ENCODE results near the gene SLC39A12.
"Not testable (repeated sequence)": the region's sequence is repeated elsewhere in the genome, so short reads cannot be mapped to it uniquely, and the experiment has no call there.

Gene SLC39A12

DNA sequence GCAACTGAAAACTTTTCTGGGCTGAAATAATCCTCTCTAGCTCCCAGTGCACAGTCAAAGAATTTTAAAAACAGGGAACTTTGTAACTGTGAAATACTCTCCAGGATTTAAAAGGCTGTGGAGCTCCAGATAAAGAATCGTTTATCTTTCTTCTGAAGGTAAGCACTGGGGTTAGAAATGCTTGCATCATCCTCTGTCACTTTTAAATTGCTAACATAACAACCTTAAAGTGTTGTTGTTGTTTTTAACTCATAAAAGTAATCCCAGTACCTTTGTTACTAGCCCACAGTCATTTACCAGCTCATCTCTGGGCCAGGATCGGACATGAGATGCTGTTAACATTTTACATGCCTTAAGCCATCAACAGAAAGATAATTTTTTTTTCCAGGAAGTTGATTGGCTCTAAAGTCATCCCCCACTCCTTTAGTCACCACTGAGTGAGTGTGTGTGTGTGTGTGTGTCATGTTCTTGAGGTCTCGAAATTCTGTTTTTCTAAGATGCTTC, at the start of gene SLC39A12:
Gene SLC39A12 (plus strand): TSS at position 51 of the 504 bp plus-strand sequence. CDS start 1,359 bp downstream, outside the sequence.
- peak; percentile 42 for DNase-seq (ENCODE audit: low spot score)

DNA sequence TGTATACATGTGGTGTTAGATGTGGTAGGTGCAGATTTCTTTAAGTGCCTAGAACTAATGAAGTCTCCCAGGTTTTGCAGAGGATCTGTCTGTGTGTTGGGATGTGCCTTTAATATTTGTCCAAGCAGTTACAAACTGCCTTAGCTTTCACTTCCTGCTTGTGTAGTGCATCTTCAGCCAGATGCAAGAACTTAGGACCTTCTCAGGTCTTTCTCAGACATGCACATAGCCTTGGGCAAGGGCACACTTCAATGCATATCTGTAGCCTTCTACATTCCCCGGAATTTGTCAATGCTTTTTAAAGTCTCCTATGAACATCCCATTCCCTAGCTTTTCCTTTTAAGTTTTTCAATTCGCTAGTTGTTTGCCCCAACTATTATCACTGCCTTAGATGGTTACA, 47.2 kb upstream of the SLC39A12 start:
- no peak for DNase-seq (ENCODE audit: low spot score)

DNA sequence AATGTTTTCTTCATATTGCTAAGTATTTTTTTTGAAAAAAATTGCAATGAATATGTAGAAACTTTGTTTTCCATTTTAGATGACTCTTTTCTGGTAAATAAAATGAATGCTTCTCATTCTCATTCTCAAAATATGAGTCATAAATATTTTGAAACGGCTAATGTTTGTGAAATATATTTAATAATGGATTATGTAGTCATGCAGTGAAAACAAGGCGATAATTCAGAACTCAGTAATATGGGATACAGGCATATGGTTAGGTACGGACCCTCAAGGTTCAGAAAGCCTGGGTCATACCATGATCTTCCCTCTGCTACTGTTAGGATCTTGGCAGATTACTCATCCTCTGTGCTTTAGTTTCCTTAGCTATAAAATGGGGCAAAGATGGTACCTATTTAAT, 46.2 kb upstream of the SLC39A12 start:
- no peak for DNase-seq (ENCODE audit: low spot score)

DNA sequence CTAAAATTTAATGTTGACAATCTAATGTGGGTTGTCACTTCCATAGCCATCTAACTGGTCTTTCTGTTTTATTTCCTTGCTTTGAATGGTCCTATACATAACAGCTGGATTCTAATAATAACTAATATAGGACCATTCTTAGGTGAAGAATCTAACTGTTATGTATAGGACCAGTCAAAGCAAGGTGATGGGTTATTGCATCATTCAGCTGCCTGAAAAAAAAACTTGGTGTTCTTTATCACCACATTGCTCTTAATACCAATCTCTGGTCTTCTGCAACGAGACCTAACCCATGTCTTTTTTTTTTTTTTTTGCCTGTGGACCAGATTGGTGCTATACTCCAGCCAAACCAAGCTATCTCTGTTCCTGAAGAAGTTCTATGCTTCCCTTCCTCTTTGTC, 45.7 kb upstream of the SLC39A12 start:
- DNase-seq (ENCODE audit: low spot score): no peak

DNA sequence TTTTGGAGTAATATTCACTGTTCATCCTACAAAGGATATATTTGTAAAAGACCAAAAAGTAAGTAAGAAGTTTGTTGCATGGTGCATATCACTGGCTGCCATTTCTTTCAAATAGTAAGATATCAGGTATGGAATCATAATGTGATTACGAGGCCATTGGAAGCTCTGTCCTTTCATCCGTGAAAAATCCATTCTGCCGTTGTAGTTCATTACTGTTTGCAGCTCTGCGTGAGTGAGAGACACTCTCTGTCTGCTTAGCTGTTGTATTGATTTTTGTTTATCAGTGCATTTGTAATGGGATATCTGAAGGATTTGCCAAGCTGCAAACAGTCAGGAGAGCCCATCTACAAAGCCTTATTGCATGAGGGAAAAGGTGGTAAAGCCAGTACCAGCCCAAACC, 44.1 kb upstream of the SLC39A12 start:
- DNase-seq (ENCODE audit: low spot score): no peak

DNA sequence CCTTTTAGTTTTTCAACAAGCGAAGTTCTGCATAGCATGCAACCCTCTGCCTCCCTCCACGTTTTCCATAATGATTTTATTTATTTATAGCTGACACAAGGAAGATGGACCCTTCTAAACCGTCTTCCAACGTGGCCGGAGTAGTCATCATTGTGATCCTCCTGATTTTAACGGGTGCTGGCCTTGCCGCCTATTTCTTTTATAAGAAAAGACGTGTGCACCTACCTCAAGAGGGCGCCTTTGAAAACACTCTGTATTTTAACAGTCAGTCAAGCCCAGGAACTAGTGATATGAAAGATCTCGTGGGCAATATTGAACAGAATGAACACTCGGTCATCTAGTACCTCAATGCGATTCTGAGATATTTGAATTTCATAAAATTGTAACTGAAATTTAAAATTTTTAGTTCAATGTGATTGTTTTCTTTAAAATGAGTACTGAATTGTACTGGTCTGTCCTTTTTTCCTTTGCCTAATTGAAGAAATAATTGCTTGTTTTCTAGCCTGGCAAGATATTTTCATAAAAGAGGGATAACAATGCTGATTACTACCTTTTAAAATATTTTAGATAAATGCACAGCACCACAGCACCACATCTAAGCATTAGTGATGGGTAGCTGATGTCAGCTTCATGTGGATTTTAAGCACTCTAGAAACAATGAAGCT, 41.5 kb upstream of the SLC39A12 start:
- DNase-seq (ENCODE audit: low spot score): peak; percentile 63

DNA sequence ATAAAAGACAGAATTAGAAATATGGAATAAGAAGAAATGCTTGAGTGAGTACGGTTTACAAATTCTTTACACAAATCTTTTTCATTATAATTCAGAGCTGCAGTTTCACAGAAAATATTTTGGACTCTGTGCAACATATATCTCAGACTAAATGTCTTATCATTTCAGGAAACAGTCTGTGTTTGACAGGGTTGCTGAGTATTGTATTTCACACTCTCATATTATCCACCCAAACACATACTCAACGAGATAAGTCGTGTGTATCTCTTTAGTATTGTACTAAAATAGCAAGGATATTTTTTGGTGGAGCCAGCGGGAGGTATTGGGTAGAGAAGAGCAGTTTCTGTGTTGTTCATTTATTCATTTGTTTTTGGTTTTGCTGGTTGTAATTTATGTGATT, 39.0 kb upstream of the SLC39A12 start:
- no peak for DNase-seq (ENCODE audit: low spot score)

DNA sequence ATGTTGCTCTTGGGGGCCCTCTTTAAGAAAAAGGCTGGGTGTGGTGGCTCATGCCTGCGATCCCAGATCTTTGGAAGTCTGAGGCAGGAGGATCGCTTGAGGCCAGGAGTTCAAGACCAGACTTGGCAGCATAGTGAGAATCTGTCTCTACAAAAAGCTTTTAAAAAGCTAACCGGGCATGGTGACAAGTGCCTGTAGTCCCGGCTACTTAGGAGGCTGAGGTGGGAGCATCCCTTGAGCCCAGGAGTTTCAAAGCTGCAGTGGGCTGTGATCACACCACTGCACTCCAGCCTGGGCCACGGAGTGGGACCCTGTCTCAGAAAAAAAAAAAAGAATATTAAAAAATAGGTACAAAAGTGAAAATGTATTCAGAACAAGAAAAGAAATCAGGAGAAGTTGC, 38.1 kb upstream of the SLC39A12 start:
- DNase-seq (ENCODE audit: low spot score): no peak

DNA sequence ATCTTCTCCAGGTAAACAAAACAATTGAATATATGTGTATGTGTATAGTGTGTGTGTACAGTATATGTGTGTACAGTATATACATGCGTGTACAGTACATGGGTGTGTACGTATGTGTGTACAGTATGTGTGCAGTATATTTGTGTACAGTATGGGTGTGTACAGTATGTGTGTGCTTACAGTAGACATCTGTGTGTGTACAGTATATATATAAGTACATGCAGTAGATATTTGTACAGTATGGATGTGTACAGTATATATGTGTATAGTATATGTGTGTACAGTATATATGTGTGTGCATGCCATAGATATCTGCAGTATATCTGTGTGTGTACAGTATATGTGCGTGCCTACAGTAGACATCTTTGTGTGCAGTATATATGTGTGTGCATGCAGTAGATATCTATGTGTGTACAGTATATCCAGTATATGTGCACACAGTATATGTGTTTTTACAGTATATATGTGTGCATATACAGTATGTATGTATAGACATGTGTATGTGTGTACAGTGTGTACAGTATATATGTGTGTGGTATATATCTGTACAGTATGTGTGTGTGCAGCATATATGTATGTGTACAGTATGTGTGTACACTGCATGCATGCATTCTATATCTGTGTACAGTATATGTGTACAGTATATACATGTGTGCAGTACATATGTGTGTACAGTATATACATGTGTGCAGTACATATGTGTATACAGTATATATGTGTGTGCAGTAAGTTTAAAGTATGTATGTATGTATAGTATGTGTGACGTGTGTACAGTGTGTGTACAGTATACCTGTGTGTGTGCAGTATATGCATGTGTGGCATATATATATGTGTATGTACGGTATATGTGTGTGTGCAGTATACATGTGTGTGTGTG, 37.3 kb upstream of the SLC39A12 start:
- DNase-seq (ENCODE audit: low spot score): no peak

DNA sequence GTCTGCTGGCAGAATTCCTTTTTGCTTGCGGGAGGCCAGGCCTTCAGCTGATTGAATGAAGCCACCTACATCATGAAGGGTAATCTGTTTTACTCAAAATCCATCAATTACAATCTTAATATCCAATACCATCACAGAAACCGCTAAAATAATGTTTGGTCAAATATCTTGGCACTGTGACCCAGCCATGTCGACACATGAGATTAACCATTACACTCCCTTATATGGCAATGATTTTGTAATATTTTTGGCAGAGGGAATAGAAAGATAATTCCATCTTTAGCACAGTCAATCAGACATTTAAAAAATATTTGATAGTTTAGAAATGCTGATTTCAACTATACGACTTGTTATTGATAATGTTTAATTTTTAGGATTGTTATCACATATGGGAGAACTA, 36.5 kb upstream of the SLC39A12 start:
- no peak for DNase-seq (ENCODE audit: low spot score)

DNA sequence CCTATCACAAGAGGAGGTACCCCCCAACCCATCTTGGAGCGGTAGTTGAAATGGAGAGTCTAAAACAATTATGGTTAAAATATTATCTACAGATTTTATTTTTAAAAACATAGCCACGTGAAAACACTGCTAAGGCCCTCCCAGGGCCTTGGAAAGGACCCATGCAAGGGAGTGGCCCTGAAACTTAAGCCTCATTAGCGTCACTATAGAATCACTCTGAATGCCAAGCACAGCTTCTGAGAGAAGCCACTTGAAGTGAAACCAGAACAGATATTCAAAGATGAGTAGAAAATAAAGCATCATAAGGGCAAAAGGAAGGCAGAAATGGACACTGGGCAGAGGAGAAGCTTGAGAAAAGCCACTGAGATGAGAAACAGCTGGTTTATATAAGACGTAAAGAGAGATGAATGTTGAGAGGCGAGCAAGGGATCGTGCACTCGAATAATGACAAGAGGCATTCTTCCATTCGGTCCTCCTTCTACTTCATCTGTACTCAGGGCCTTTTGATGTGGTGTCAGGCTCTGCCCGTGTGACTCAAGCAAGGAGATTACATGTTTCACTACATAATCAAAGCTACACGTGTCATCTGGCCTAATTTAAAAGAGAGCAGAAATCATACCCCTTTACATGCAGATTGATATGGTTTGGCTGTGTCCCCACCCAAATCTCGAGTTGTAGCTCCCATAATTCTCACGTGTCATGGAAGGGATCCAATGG, 33.4 kb upstream of the SLC39A12 start:
- DNase-seq (ENCODE audit: low spot score): no peak

DNA sequence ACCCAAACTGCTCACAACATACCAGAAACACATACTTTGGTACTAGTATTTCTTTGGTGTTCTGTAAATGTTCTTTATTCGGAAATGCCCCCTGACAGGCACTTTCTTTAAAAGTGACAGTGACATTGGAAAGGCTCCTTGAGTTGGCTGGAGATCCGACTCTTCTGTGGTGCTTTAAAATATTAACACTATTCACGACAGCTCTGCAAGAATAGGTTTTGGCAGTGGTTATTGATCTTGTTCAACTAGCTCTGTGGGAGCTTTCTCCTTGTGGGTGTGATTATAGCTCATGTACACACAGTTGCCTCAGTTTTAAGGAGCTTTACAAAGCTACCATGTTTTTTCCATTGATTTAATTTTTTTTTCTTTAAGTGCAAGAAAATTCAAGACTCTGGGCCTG, 30.3 kb upstream of the SLC39A12 start:
- DNase-seq (ENCODE audit: low spot score): no peak

DNA sequence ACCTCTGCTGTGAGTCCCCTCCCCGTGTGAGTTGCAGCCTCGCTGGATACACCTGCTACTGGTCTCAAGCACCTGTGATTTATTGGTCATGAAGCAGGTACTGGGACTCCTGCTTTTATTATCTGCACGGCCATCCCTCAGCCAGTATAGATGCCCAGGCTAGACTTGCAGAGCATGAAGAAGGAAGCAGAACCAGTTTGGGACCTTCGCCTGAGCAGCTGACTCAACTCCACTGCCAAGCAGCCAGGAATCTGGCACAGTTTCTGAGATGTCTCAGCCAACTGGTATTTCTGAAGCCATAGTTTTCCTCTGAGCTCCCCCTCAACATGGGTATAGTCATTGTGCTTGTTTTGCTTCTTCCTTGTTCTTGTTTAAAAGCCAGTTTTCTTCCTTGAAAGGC, 28.0 kb upstream of the SLC39A12 start:
- peak; percentile 92 for DNase-seq (ENCODE audit: low spot score)

DNA sequence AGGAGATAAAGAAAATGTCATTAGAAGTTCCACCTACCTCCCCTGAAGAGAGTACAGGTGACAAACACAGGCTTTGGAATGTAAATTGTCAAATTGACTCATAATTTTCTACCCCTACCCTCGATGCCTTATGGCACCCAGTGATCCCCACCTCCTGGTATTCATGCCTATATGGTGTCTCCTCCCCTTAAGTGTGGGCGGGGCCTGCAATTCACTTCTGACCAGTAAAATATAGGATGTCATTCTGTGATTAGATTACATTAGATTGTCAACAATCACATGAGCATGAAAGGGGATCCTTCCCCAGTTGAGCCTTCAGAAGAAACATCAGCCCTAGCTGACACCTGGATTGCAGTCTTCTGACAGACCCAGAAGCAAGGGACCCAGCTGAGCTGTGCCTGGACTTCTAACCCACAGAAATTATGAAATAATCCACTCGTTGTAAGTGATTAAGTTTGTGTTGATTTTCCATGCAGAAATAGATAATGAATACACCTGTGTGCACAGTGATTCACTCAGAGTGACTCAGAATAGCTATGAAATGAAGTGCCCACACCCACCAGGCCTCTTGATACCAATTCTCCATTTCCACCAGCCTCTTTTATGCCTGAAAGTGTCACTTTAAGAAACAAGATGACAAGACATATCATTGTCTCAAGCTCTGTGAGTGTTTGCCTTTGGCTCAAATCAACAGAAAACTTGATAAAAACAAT, 8.5 kb upstream of the SLC39A12 start:
- DNase-seq (ENCODE audit: low spot score): no peak

DNA sequence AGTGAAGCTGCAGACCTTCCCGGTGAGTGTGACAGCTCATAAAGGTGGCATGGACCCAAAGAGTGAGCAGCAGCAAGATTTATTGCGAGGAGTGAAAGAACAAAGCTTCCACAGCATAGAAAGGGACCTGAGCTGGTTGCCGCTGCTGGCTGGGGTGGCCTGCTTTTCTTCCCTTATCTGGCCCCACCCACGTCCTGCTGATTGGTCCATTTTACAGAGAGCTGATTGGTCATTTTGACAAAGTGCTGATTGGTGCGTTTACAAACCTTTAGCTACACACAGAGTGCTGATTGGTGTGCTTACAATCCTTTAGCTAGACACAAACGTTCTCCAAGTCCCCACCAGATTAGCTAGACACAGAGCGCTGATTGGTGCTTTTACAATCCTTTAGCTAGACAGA, 1.4 kb upstream of the SLC39A12 start:
- DNase-seq (ENCODE audit: low spot score): not testable (repeated sequence)

DNA sequence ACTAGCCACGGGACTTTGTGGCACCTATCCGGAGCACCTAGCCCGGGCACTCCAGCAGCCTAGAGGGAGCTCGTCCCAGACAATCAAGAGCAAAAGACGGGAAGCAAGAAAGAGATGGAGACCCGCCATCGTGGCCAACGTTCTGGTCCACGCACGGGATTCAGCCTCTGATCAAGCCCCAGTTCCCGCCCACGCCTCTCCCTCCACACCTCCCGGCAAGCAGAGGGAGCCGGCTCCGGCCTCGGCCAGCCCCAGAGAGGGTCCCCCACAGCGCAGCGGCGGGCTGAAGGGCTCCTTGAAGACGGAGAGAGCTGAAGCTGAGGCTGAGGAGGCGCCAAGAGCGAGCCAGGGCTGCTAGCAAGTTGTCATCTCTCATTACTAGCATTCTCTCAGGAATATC, 992 bp upstream of the SLC39A12 start:
- DNase-seq (ENCODE audit: low spot score): no peak

DNA sequence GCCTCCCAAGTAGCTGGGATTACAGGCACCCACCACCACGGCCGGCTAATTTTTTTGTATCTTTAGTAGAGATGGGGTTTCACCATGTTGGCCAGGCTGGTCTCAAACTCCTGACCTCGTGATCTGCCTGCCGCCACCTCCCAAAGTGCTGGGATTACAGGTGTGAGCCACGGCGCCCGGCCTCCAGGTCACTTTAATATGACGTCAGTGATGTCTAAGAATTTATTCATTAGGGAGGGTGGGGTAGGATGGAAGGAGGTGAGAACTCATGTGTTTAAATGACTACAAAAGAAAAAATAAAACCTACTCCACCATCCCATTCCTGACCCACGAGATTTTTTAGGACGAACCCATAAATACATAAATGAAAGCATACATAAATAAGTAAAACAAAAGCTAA, 2.7 kb downstream of the SLC39A12 start:
- DNase-seq (ENCODE audit: low spot score): not testable (repeated sequence)

DNA sequence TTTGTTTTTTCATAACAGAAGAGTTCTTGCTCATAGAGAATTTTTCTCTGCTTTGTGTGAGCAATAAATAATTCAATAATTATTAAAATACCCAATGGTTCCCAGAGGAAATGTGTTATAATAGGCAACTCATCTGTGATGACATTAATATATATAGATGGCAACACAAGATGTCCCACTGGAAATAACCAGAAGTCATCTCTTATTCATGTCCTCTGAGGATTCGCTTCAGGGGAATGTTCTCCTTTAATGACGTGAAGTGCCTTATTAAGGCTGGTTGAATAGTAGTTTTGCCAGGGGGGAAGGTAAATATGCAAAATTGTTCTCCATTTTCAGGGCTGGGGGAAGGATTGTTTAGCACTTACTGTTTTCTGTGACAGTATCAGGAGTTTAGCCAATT, 3.1 kb downstream of the SLC39A12 start:
- DNase-seq (ENCODE audit: low spot score): peak; percentile 17

DNA sequence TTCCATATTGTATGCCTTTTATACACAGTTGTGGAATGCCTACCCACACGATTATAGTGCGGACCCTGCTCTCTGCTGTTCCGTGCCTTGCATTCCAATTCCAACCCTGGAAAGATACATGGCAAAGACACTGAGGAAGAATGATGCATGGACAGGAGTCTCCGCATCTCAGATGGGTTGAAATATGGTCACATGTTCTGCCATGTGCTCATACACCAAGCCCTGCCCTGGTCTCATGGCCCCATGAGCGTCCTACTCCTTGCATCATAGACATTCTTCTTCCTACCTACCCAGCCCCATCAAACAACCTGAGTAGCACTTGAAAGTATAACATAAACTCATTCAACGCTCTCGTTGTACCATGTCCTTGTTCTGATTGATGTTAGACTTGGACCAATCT, 6.3 kb downstream of the SLC39A12 start:
- DNase-seq (ENCODE audit: low spot score): no peak

DNA sequence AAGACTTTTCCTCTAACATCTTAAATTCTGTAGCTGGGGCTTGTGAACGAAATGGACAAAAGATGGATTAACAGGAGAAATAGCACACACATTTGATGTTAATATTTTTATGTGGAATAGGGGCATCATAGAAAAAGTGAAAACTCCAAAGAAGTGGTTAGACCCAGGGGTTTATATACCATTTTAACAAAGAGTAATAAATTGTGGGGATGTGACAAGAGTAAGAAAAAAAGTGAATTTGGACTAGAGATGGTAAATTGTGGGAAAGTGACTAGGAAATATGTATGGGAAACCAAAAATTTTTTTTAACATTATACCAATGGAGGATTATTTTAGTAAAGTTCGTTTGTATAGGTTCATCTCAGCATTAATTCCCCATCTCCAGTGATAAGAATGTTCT, 8.2 kb downstream of the SLC39A12 start:
- no peak for DNase-seq (ENCODE audit: low spot score)

DNA sequence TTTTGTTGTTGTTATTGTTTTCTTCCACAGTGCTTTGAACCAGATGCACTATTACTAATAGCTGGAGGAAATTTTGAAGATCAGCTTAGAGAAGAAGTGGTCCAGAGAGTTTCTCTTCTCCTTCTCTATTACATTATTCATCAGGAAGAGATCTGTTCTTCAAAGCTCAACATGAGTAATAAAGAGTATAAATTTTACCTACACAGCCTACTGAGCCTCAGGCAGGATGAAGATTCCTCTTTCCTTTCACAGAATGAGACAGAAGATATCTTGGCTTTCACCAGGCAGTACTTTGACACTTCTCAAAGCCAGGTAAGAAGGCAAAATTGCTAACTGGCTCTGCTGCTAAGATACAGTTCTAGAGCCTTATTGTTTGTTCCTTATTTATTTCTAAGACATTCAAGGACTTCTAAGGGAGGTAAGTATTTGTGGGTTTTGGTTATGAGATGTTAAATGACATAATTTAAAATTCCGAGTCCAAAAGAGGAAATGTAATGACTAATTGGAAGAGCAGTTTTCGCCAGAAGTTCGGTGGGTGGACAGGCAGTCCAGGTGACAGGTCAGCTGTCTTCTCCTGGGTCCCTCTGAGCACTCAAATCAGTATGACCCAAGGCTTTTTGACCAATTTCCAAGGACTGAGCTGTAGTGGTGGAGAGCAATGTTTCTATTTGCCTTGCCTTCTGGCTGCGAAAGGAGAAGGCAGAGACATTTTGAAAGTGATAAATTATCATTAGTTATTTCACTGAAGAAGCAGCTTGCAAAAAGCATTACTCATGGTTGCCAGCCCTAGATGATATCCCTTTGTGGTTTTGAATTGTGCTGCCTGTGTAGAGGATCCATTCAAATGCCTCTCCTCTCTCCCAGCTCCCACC, 10.1 kb downstream of the SLC39A12 start:
- DNase-seq (ENCODE audit: low spot score): peak; percentile 40
